ENCODE measurements around the gene C1orf159.

DNA sequence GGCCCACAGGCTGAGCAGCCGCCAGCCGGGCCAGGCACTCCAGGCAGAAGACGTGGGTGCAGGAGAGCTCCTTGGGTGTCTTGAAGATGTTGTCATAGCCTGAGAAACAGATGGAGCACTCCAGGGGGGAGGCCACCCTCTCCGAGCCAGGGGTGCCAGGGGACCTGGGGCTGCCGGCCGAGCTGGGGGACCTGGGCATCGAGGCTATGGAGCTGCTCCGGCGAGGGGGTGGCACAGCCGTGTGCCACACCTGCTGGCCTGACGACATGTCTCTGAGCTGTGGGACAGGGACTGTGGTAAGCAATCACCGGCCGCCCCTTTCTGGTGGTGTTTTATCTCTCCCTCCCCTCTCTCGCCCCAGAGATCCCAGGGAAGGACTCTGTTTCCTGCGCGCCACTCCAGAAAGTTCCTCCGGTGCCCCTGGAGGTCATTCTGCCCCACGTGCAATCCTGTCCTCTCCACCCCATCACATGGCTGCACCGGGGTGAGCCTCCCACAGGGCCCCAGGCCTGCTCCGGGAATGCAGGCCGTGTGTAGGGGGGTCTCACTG lies 43.5 kb downstream of the C1orf159 start:
- TF ChIP-seq POLR2A (IDR thresholded peaks at IDR 0.05): no peak
- TF ChIP-seq, protein P1, sequence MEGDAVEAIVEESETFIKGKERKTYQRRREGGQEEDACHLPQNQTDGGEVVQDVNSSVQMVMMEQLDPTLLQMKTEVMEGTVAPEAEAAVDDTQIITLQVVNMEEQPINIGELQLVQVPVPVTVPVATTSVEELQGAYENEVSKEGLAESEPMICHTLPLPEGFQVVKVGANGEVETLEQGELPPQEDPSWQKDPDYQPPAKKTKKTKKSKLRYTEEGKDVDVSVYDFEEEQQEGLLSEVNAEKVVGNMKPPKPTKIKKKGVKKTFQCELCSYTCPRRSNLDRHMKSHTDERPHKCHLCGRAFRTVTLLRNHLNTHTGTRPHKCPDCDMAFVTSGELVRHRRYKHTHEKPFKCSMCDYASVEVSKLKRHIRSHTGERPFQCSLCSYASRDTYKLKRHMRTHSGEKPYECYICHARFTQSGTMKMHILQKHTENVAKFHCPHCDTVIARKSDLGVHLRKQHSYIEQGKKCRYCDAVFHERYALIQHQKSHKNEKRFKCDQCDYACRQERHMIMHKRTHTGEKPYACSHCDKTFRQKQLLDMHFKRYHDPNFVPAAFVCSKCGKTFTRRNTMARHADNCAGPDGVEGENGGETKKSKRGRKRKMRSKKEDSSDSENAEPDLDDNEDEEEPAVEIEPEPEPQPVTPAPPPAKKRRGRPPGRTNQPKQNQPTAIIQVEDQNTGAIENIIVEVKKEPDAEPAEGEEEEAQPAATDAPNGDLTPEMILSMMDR (IDR thresholded peaks at IDR 0.05): no peak

All from esophagus squamous epithelium (tissue), 4 donors.